T-helper 1 cell (primary cell): ENCODE data around the gene ACOT8.
"Not testable (repeated sequence)": the region's sequence is repeated elsewhere in the genome, so short reads cannot be mapped to it uniquely, and the experiment has no call there.

ENCODE experiments used
- DNase-seq, 5 donors: peaks; one replicate each; pipeline ENCODE4 v3.0.0-alpha.2; 2012 to 2020
- total RNA-seq, 4 donors: gene quantifications; one replicate each; lab custom pipeline; 2026; lab: John Stamatoyannopoulos, UW

Gene ACOT8
- total RNA-seq: 12.6 to 21.4 (median 18.7) reads per million in 4 donors

DNA sequence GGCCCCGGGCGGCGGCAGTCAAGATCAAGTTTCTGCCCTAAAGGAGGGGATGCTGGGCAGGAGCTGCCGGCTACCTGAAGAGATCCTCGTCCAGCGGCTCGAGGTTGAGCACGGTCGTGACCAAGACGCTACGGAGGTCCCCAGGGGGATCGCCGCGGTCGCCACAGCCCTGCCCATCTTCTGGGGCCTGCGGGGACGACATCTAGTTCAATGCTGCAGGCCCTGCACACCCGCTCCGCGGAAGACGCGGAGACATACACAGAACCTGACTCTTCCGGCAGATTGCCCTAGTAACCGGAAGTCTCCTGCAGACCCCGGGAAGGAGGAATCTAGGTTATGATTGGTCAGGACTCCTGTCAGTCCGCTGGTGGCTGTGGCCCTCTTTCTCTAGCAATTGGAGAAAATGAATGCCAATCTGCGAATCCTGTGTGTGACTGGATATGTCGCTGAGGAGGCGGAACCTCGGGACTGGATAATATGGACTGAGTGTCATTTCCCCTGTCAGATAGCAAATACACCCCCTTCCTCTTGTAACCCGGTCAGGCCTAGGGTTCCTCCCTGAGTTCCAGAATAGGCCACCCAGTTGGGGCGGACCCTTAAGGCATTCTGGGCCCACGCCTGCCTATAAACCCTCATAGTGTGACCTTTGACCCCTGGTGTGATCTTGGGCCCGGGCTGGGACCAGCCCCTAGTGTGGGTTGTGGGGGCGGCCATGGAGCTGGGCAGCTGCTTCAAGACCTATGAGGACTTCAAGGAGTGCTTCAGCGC is at the start of gene ACOT8, which contains the start of gene ZSWIM3:
Gene ACOT8, minus strand, starts transcription at position 279 of the 768 bp plus-strand sequence. Its CDS starts 77 bp downstream, at position 202.
Gene ZSWIM3, plus strand, starts transcription at position 501 of the 768 bp plus-strand sequence. Its CDS starts 212 bp downstream, at position 713.
- DNase-seq: peak; percentile 78 to 99 (median 91)

DNA sequence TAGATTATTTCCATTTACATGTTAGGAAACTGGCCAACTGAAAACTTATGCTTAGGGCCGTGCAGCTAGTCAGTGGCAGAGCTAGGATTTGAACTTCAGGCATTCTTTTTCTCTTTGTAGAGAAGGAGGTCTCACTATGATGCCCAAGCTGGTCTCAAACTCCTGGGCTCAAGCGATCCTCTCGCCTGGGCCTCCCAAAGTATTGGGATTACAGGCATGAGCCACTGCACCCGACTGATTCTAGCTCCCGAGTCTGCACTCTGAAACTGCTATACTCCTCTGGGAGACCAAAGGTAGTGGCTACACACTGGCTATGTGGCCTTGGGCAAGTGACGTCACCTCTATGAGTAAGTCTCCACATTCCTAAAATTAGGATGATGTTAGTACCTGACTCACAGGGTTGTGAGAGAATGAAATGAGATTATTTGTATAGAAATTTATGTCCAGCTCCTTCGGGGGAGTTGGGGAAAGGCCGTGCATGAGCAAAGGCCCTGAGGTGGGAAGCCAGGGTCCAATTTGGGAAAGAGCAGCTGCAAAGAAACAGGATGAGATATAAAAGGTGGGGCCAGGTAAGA is 48.4 kb upstream of the ACOT8 start:
- DNase-seq: no peak

GRCh38 chr20:45904583-45905504 is 47.7 kb upstream of the ACOT8 start:
- no peak for DNase-seq

DNA sequence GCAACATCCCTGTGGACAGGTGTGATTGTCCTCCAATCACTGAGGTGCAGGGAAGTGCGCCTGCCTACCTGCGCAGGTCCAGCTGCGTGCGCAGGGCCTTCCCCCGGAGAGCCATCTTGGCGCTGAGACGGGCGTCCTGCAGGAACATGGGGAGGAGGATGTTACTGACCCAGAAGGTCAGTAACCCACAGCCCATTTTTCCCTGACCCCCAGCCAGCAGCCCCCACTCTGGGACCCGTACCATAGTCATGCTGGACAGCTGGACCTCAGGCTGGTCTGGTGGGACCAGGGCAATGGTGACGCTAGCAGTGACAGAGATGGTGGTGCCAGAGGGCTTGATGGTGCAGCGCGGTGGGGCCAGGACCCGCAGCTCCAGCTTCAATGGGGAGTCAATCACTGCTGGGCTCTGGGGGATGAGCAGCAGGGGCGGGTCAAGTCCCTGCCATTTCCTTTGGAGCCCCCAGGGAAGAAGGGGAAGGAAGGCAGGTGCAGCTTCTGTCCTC is 45.1 kb upstream of the ACOT8 start:
- DNase-seq: no peak

DNA sequence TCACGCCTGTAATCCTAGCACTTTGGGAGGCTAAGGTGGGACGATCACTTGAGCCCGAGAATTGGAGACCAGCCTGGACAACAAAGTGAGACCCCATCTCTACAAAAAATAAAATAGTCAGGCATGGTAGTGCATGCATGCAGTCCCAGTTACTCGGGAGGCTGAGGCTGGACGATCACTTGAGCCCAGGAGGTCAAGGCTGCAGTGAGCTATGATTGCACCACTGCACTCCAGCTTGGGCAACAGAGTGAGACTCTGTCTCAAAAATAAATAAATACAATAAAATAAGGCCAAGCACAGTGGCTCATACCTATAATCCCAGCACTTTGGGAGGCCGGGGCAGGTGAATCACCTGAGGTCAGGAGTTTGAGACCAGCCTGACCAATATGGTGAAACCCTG is 44.1 kb upstream of the ACOT8 start:
- not testable (repeated sequence) for DNase-seq

GRCh38 chr20:45899046-45899835 is 42.0 kb upstream of the ACOT8 start:
- no peak for DNase-seq

GRCh38 chr20:45898285-45898684 is 41.1 kb upstream of the ACOT8 start:
- no peak for DNase-seq

GRCh38 chr20:45897692-45898091 is 40.5 kb upstream of the ACOT8 start:
- no peak for DNase-seq

DNA sequence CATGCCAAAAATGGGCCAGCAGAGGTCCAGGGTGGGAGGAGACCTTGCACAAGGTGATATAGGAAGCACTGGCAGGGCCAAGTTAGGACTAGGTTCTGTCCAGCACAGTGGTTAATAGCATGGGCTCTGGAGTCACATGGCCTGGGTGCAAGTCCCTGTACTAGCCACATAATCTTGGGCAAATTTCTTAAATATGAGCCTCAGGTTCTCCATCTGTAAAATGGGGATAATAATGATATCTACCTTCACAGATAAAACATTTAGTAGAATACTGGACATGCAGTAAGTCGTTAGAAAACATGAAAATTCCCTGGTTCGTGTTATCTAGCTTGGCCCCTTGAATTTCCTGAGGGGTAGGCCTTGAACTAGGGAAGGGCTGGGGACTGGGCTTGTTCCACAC is 40.1 kb upstream of the ACOT8 start:
- DNase-seq: no peak

- no peak for DNase-seq
Measured at GRCh38 chr20:45896641-45897161, 39.5 kb upstream of the ACOT8 start.

GRCh38 chr20:45894797-45895196 is 37.6 kb upstream of the ACOT8 start:
- DNase-seq: no peak

DNA sequence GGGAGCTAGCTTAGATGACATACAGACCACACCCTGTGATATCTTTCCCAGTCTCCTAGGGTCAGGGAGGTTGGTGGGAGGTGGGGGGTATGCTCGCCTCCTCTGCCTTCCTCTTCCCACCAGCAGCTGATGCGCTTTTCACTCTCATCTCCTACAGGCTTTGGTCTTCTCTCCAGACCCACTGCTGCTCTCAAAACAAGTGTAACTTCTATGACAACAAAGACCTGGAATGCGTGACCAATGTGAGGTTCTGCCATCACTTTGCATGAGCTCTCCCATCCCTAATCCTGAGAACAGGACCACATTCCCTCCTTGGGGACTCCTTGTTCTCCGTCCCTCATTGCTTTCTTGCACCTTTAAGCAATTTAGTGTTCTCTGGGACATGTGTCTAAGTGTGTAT is 36.6 kb upstream of the ACOT8 start:
- DNase-seq: no peak

DNA sequence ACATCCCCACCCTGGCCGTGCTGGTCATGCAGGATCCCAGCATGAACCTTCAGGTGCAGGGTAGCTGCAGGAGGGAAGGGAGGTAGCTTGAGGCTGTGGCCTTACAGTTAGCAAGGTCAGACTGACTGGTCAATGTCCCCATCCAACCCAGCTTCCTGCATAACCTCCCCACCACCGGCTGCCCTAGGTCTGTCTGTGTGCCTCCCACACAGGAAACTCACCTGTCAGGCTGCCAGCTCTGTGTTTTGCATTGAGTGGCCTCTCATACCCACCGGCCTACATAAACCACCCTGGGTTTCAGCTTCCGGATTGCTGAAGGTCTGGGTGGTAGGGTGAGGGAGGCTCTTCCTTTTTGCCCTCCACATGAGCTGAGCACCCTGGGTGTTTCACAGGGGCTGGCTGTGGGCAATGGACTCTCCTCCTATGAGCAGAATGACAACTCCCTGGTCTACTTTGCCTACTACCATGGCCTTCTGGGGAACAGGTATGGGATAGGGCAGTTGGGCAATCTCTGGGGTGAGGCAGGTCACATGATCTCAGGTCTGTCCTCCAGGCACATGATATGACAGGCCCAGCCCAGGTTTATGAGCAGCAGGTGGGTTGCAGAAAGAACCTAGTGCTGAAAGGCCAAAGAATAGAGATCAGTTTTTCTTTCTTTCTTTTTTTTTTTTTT is 35.8 kb upstream of the ACOT8 start:
- peak in 1 of 5 donors; percentile 23 for DNase-seq

DNA sequence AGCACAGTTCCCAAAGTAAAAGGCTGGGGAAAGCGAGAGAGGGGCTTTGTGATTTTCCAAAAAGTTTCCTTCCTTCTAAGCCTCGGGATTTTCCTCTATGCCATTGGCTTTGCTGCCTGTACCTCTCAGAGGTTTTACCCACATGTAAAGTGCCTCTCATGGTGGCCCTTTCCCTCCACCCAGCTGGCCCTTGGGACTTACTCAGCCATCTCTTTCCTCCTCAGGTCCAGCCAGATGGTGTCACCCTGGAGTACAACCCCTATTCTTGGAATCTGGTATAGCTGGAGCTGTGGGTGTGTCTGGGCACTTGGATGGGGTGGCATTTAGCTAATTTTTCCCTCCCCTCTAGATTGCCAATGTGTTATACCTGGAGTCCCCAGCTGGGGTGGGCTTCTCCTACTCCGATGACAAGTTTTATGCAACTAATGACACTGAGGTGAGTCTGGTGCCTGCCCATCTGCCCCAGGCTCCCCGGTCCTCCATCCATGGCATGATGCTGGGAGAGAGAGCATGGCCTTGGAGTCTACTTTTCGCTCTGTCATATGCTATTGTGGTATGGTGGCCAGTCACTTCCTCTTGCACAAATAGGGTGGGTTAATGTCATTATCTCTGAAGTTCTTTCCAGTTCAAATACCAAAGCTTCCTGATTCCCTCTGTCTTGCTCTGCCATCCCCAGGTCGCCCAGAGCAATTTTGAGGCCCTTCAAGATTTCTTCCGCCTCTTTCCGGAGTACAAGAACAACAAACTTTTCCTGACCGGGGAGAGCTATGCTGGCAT is 35.0 kb upstream of the ACOT8 start:
- DNase-seq: no peak

DNA sequence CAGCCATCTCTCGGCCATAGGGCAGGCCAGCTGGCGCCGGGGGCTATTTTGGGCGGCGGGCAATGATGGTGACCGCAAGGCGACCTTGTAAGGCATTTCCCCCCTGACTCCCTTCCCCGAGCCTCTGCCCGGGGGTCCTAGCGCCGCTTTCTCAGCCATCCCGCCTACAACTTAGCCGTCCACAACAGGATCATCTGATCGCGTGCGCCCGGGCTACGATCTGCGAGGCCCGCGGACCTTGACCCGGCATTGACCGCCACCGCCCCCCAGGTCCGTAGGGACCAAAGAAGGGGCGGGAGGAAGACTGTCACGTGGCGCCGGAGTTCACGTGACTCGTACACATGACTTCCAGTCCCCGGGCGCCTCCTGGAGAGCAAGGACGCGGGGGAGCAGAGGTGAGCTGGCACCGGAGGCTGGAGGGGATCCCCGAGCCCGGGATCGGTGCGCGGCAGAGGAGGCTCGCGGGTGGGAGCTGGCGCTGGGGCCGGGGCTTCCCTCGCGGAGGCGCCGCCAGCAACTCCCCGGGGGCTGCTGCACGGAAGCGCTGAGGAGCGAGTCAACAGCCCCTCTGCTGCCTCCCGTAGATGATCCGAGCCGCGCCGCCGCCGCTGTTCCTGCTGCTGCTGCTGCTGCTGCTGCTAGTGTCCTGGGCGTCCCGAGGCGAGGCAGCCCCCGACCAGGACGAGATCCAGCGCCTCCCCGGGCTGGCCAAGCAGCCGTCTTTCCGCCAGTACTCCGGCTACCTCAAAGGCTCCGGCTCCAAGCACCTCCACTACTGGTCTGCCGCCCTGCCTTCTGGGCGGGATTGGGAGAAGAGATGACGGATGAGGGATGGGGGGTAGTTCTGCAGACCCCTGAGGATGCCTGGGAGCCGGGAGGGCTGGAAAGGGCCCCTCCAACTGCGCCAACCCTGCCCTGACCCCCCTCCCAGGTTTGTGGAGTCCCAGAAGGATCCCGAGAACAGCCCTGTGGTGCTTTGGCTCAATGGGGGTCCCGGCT is 34.1 kb upstream of the ACOT8 start, which contains the start of the genes CTSA and NEURL2:
Gene CTSA, plus strand, starts transcription at position 351 of the 999 bp plus-strand sequence. Its CDS starts 234 bp downstream, at position 585.
Gene NEURL2, minus strand, starts transcription at position 224 of the 999 bp plus-strand sequence. Its CDS starts 217 bp downstream, at position 7.
- peak; percentile 69 to 82 (median 78) for DNase-seq

GRCh38 chr20:45890077-45890984 is 33.1 kb upstream of the ACOT8 start:
- peak in 3 of 5 donors; percentile 23 to 40 (median 36) for DNase-seq

- no peak for DNase-seq
Measured at GRCh38 chr20:45888681-45889080, 31.5 kb upstream of the ACOT8 start.

GRCh38 chr20:45887346-45887715 is 30.1 kb upstream of the ACOT8 start, which contains the start of gene SPATA25:
TSS of gene SPATA25 (minus strand) at chr20:45887622. CDS start at chr20:45887590, 32 bp downstream.
- DNase-seq: no peak
